ENCODE data around the gene CISH.

DNA sequence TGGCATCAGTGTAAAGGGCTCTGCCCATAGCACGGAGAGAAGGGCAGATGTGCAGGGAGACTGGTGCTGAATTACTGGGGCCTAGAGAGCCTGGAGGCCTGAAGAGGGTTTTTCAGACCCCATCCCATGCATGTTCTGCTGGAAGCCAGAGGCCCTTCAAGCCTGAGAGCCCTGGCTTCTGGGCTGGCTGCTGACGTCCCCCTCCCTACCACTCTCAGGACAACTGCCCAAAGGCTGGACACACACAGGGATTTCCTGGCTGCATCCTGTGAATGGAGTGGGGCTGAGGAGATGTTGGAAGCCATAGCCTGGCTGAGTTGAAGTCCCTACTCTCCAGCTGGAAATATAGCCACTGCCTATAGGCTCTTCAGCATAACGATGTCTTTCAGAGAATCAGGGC is 46.2 kb upstream of the CISH start:
- TF ChIP-seq, protein P1, sequence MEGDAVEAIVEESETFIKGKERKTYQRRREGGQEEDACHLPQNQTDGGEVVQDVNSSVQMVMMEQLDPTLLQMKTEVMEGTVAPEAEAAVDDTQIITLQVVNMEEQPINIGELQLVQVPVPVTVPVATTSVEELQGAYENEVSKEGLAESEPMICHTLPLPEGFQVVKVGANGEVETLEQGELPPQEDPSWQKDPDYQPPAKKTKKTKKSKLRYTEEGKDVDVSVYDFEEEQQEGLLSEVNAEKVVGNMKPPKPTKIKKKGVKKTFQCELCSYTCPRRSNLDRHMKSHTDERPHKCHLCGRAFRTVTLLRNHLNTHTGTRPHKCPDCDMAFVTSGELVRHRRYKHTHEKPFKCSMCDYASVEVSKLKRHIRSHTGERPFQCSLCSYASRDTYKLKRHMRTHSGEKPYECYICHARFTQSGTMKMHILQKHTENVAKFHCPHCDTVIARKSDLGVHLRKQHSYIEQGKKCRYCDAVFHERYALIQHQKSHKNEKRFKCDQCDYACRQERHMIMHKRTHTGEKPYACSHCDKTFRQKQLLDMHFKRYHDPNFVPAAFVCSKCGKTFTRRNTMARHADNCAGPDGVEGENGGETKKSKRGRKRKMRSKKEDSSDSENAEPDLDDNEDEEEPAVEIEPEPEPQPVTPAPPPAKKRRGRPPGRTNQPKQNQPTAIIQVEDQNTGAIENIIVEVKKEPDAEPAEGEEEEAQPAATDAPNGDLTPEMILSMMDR (IDR thresholded peaks at IDR 0.05; ENCODE audit: borderline replicate concordance, extremely low read depth, low read length, poor library complexity, severe bottlenecking): no peak
- TF ChIP-seq EZH2 (IDR thresholded peaks at IDR 0.05; ENCODE audit: borderline replicate concordance, low read depth, low read length, severe bottlenecking): no peak
